Measurements from ENCODE around the gene PGA5.

DNA sequence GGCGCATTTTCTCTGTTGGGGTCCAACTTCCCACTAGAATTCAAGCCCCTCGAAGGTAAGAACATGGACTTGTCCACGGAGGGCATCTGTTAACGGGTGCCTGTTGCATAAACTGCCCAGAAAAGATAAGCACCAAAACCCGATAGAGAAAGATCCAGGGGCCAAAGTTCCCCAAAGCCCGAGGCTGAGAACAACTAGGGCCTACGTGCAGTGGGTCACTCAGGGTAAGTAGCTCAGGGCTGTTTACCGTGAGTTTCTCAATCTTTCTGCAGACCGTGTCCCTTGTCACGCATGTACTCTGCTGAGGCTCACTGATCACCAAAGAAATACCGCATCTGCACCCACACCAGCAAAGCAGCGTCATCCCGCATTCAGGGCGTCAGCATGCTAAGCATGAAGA lies 24.4 kb downstream of the PGA5 start:
- TF ChIP-seq EZH2 (IDR thresholded peaks at IDR 0.05; ENCODE audit: borderline replicate concordance, insufficient read depth, low read length, poor library complexity, severe bottlenecking) (no peak), POLR2AphosphoS5 (IDR thresholded peaks at IDR 0.05) (no peak), EP300 (conservative IDR thresholded peaks at IDR 0.05; ENCODE audit: poor library complexity, severe bottlenecking) (no peak)
- TF ChIP-seq, protein P1, sequence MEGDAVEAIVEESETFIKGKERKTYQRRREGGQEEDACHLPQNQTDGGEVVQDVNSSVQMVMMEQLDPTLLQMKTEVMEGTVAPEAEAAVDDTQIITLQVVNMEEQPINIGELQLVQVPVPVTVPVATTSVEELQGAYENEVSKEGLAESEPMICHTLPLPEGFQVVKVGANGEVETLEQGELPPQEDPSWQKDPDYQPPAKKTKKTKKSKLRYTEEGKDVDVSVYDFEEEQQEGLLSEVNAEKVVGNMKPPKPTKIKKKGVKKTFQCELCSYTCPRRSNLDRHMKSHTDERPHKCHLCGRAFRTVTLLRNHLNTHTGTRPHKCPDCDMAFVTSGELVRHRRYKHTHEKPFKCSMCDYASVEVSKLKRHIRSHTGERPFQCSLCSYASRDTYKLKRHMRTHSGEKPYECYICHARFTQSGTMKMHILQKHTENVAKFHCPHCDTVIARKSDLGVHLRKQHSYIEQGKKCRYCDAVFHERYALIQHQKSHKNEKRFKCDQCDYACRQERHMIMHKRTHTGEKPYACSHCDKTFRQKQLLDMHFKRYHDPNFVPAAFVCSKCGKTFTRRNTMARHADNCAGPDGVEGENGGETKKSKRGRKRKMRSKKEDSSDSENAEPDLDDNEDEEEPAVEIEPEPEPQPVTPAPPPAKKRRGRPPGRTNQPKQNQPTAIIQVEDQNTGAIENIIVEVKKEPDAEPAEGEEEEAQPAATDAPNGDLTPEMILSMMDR (IDR thresholded peaks at IDR 0.05; ENCODE audit: poor library complexity, severe bottlenecking), result no peak
- TF ChIP-seq, protein P2, sequence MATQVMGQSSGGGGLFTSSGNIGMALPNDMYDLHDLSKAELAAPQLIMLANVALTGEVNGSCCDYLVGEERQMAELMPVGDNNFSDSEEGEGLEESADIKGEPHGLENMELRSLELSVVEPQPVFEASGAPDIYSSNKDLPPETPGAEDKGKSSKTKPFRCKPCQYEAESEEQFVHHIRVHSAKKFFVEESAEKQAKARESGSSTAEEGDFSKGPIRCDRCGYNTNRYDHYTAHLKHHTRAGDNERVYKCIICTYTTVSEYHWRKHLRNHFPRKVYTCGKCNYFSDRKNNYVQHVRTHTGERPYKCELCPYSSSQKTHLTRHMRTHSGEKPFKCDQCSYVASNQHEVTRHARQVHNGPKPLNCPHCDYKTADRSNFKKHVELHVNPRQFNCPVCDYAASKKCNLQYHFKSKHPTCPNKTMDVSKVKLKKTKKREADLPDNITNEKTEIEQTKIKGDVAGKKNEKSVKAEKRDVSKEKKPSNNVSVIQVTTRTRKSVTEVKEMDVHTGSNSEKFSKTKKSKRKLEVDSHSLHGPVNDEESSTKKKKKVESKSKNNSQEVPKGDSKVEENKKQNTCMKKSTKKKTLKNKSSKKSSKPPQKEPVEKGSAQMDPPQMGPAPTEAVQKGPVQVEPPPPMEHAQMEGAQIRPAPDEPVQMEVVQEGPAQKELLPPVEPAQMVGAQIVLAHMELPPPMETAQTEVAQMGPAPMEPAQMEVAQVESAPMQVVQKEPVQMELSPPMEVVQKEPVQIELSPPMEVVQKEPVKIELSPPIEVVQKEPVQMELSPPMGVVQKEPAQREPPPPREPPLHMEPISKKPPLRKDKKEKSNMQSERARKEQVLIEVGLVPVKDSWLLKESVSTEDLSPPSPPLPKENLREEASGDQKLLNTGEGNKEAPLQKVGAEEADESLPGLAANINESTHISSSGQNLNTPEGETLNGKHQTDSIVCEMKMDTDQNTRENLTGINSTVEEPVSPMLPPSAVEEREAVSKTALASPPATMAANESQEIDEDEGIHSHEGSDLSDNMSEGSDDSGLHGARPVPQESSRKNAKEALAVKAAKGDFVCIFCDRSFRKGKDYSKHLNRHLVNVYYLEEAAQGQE (IDR thresholded peaks at IDR 0.05; ENCODE audit: borderline replicate concordance), result no peak

Data from neural cell (in vitro differentiated cells).